Uterus (tissue), 2 donors: ENCODE data around the gene DSC3.

Source experiments
- POLR2A ChIP-seq, 2 donors: fragments of 450-650 bp; IDR thresholded peaks; one replicate each; pipeline ENCODE4 v1.6.1; 2016; ENCODE audit warnings: antibody characterized with exemption in 2 of 2, mild to moderate bottlenecking in 1 of 2, moderate library complexity in 1 of 2
- TF ChIP-seq, protein P1 (sequence below), 4 experiments: fragments of 200-600 bp in 2 of 4; fragments of 450-650 bp in 2 of 4; sonication (generic) in 2 of 4; IDR thresholded peaks; one replicate each; pipeline ENCODE4 v1.5.1; 2016 to 2019; ENCODE audit warnings: antibody characterized with exemption in 4 of 4, mild to moderate bottlenecking in 2 of 4, moderate library complexity in 1 of 4

DNA sequence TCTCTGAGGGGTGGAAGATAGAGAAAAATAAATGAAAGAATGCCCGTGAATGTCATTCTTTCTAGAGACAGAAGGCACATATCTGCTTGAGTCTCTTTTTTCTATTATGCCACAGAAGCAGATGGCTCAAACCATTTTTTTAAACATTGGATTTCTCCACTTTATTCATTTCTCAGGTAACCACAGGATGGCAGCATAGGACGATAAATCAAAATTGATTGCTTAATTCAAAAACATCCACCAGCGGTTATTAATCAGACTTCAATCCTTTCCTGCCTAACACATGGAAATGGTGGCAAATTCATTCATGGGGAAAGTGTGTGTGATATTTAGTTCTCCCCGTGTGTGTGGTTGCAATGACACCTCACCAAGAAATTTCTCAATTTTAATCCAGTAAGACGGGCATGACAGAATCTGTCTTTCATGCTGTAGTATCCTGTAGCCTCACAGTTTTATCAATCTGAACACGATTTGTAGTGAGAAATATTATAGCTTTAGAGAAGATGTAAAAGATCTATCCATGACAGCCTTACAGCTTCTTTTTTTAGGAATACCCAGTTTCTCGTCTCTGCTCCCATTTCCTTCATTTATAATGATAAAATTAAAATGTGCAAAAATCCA lies 72.2 kb downstream of the DSC3 start:
- TF ChIP-seq, protein P1, sequence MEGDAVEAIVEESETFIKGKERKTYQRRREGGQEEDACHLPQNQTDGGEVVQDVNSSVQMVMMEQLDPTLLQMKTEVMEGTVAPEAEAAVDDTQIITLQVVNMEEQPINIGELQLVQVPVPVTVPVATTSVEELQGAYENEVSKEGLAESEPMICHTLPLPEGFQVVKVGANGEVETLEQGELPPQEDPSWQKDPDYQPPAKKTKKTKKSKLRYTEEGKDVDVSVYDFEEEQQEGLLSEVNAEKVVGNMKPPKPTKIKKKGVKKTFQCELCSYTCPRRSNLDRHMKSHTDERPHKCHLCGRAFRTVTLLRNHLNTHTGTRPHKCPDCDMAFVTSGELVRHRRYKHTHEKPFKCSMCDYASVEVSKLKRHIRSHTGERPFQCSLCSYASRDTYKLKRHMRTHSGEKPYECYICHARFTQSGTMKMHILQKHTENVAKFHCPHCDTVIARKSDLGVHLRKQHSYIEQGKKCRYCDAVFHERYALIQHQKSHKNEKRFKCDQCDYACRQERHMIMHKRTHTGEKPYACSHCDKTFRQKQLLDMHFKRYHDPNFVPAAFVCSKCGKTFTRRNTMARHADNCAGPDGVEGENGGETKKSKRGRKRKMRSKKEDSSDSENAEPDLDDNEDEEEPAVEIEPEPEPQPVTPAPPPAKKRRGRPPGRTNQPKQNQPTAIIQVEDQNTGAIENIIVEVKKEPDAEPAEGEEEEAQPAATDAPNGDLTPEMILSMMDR (IDR thresholded peaks at IDR 0.05): no peak
- no peak for TF ChIP-seq POLR2A (IDR thresholded peaks at IDR 0.05)
